ENCODE measurements around the gene PRLHR. TPM values are rescaled to one million over a fixed set of nuclear protein-coding genes. Genes with fewer than 3 reads are reported as not detected.

Gene PRLHR
- total RNA-seq (under 1 TPM in 2 of 7 donors, not detected in 5; 0.20 to 0.57 TPM), polyA plus RNA-seq (under 1 TPM; 0.06 to 0.08 TPM)
- long read RNA-seq, donor 1, full-length matches to known transcripts, result 1 of 1 reads
- long read RNA-seq, donor 1, partial matches to known transcripts, result 0 of 1 reads
- long read RNA-seq, donor 1, other reads (novel, unspliced or antisense), result 0 of 1 reads
- long read RNA-seq, donor 2, result 0 reads
- long read RNA-seq, donor 3, result 0 reads

DNA sequence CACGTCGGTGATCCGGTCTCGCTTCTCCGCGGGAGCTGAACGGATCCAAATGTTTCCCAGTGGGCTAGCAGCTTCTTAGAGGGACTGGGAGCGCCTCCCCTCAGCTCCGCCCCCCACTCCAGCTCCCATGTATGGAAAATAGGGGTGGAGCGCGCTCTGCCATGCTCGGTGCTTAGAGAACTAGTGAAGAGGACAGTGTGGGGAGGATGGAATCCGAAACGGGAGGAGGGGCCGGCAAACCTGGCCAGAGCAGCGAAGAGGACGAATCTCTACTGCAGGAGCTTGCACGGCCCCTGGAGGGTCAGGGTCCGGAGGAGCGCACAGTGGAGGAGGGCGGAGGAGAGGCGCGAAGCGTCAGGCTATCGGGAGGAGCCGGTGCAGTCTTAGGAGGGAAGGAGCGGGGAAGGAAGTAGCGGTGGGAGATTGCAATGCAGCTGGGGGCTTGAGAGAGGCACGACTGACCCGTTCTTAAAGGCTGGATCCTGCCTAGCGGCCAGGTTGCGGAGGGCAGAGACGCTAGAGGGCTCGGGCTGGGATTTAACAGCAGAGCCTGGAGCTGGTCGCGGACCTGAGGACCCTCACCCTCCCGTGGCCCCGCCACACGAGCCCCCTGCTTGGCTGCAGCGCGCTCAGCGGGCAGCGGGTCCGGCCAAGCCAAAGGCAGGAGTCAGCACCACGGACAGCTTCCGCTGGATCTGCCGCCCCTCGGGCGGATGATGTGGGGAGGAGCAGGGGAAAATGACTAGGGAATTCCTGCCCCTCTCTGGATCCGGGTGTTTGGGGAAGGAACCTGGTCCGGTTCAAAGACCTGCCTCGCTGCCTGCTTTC, at the start of gene PRLHR:
Gene PRLHR, minus strand, starts transcription at position 51 of the 828 bp plus-strand sequence. CDS start 404 bp downstream, outside the sequence.
- Histone ChIP-seq H3K27me3 (no peaks in the 10 kb centered on the region), H3K27ac (no peak within 1 kb of the TSS), H3K9me3 (peaks cover 0 to 7% of the 10 kb centered on the region in 2 donors), H3K4me1 (ENCODE audit: insufficient read depth) (peaks cover 3% of the 10 kb centered on the region), H3K4me3 (no peak within 1 kb of the TSS), H3K36me3 (no peaks in the 10 kb centered on the region)
- intact Hi-C loops (cut with DNase I), result no loop called here
- TF ChIP-seq EP300 (IDR thresholded peaks at IDR 0.05) (no peak), POLR2A (IDR thresholded peaks at IDR 0.05) (no peak)
- TF ChIP-seq, protein P1, sequence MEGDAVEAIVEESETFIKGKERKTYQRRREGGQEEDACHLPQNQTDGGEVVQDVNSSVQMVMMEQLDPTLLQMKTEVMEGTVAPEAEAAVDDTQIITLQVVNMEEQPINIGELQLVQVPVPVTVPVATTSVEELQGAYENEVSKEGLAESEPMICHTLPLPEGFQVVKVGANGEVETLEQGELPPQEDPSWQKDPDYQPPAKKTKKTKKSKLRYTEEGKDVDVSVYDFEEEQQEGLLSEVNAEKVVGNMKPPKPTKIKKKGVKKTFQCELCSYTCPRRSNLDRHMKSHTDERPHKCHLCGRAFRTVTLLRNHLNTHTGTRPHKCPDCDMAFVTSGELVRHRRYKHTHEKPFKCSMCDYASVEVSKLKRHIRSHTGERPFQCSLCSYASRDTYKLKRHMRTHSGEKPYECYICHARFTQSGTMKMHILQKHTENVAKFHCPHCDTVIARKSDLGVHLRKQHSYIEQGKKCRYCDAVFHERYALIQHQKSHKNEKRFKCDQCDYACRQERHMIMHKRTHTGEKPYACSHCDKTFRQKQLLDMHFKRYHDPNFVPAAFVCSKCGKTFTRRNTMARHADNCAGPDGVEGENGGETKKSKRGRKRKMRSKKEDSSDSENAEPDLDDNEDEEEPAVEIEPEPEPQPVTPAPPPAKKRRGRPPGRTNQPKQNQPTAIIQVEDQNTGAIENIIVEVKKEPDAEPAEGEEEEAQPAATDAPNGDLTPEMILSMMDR (IDR thresholded peaks at IDR 0.05), result no peak
- DNase-seq, result peak in 4 of 5 donors; percentile 18 to 78 (median 44)
- WGBS, 3 donors, result 2 to 4% (median 2%) methylated on average over 52 of the region's 52 CpGs

GRCh38 chr10:118642228-118642627, 46.8 kb upstream of the PRLHR start:
- intact Hi-C loops (cut with DNase I), result no loop called here
- Histone ChIP-seq H3K36me3 (no peaks in the 10 kb centered on the region), H3K4me1 (ENCODE audit: insufficient read depth) (no peaks in the 10 kb centered on the region), H3K27ac (no peak overlapping the region), H3K4me3 (no peak overlapping the region), H3K9me3 (no peaks in the 10 kb centered on the region), H3K27me3 (no peaks in the 10 kb centered on the region)
- no peak for DNase-seq
- no peak for TF ChIP-seq EP300 (IDR thresholded peaks at IDR 0.05)
- no peak for TF ChIP-seq POLR2A (IDR thresholded peaks at IDR 0.05)
- TF ChIP-seq, protein P1 (IDR thresholded peaks at IDR 0.05), result no peak
- WGBS, 3 donors, result 68 to 72% (median 70%) methylated on average over 2 of the region's 2 CpGs

GRCh38 chr10:118638680-118639079, 43.2 kb upstream of the PRLHR start:
- H3K4me3 ChIP-seq, result no peak overlapping the region
- intact Hi-C loops (cut with DNase I), result no loop called here
- no peak overlapping the region for H3K27ac ChIP-seq
- no peaks in the 10 kb centered on the region for H3K27me3 ChIP-seq
- no peaks in the 10 kb centered on the region for H3K9me3 ChIP-seq
- 68 to 74% (median 72%) methylated on average over 9 of the region's 9 CpGs for WGBS, 3 donors
- H3K4me1 ChIP-seq (ENCODE audit: insufficient read depth), result no peaks in the 10 kb centered on the region
- no peaks in the 10 kb centered on the region for H3K36me3 ChIP-seq
- no peak for DNase-seq
- TF ChIP-seq EP300 (IDR thresholded peaks at IDR 0.05) (no peak), POLR2A (IDR thresholded peaks at IDR 0.05) (no peak)
- TF ChIP-seq, protein P1 (IDR thresholded peaks at IDR 0.05), result no peak

- DNase-seq, result no peak
- WGBS, 3 donors, result 75 to 85% (median 77%) methylated on average over 4 of the region's 4 CpGs
- Histone ChIP-seq H3K36me3 (no peaks in the 10 kb centered on the region), H3K27me3 (no peaks in the 10 kb centered on the region), H3K9me3 (no peaks in the 10 kb centered on the region), H3K4me1 (ENCODE audit: insufficient read depth) (no peaks in the 10 kb centered on the region), H3K27ac (no peak overlapping the region), H3K4me3 (no peak overlapping the region)
- TF ChIP-seq POLR2A (IDR thresholded peaks at IDR 0.05), result no peak
- TF ChIP-seq, protein P1 (IDR thresholded peaks at IDR 0.05), result no peak
- intact Hi-C loops (cut with DNase I), result no loop called here
Measured at GRCh38 chr10:118635674-118636402, 40.4 kb upstream of the PRLHR start.
